Panc1 (cell line): ENCODE results near the gene SBF2. TPM values are rescaled to one million over a fixed set of nuclear protein-coding genes. Genes with fewer than 3 reads are reported as not detected.

Source experiments
- ATAC-seq: fragments of 200-7000 bp; cut with Tn5 transposase; 2 replicates; pipeline ENCODE4 v1.9.1; 2020; ENCODE audit warnings: mild to moderate bottlenecking, moderate library complexity
- BruUV-seq: library from RNA; stranded (reverse); fragments of 400-500 nt; replicated peaks from 2 replicates; lab custom pipeline; 2021; lab: Mats Ljungman, UMichigan
- CTCF ChIA-PET: fragments of 300-600 bp; sonication (Branson Sonifier 250); formaldehyde crosslinking; loops from one replicate; lab custom pipeline; 2022; ENCODE audit warnings: antibody characterized with exemption; lab: Charles Lee
- POLR2A ChIA-PET: fragments of 300-600 bp; sonication (Branson Sonifier 250); formaldehyde crosslinking; loops from one replicate; lab custom pipeline; 2022; ENCODE audit warnings: antibody characterized with exemption; lab: Charles Lee
- DNase-seq: peaks from one replicate; pipeline ENCODE4 v3.0.0-alpha.2; 2010; ENCODE audit warnings: low read depth, low spot score
- H3K27ac ChIP-seq: 2 replicates; pipeline ENCODE4 v1.5.1; 2011; ENCODE audit warnings: mild to moderate bottlenecking, low read length, inconsistent platforms
- H3K27me3 ChIP-seq: fragments of 200-500 bp; sonication (Bioruptor generic); 2 replicates; pipeline ENCODE4 v1.6.0; 2014; ENCODE audit warnings: low read length, inconsistent platforms; ENCODE audit not compliant: control insufficient read depth, insufficient read depth
- H3K36me3 ChIP-seq: fragments of 200-500 bp; sonication (Bioruptor generic); 2 replicates; pipeline ENCODE4 v1.5.1; 2014; ENCODE audit warnings: inconsistent platforms, mild to moderate bottlenecking, low read length, moderate library complexity; ENCODE audit not compliant: control insufficient read depth, insufficient read depth
- H3K4me1 ChIP-seq: 2 replicates; pipeline ENCODE4 v1.5.1; 2011; ENCODE audit warnings: inconsistent platforms, mild to moderate bottlenecking, low read length, moderate library complexity; ENCODE audit not compliant: control insufficient read depth, insufficient read depth
- H3K4me3 ChIP-seq, 2 experiments: 2 replicates each; pipeline ENCODE4 v1.5.1; 2011 to 2012; ENCODE audit warnings: low read depth in 2 of 2, low read length in 2 of 2, mild to moderate bottlenecking in 2 of 2, inconsistent platforms in 1 of 2, moderate library complexity in 1 of 2
- H3K9me3 ChIP-seq: fragments of 200-500 bp; sonication (Bioruptor generic); 2 replicates; pipeline ENCODE4 v1.5.1; 2014; ENCODE audit warnings: low read depth, mild to moderate bottlenecking, inconsistent platforms, low read length, moderate library complexity; ENCODE audit not compliant: control insufficient read depth, insufficient read depth
- CTCF ChIP-seq: fragments of 450-650 bp; IDR thresholded peaks from 2 replicates; pipeline ENCODE4 v1.5.1; 2017; ENCODE audit warnings: mild to moderate bottlenecking
- REST ChIP-seq, 2 experiments: IDR thresholded peaks; 2 replicates each; pipeline ENCODE4 v1.6.1; 2011 to 2012; ENCODE audit warnings: low read depth in 2 of 2, control low read depth in 1 of 2, low read length in 1 of 2, mild to moderate bottlenecking in 1 of 2, moderate library complexity in 1 of 2; ENCODE audit not compliant: insufficient read depth in 1 of 2
- SIN3A ChIP-seq: IDR thresholded peaks from 2 replicates; pipeline ENCODE4 v1.6.1; 2012; ENCODE audit warnings: low read depth, mild to moderate bottlenecking, low read length, moderate library complexity, borderline replicate concordance; ENCODE audit not compliant: insufficient read depth
- in situ Hi-C: cut with HindIII; loops from 2 replicates; pipeline ENCODE4 v1.10.0; 2016; ENCODE audit warnings: low sequenced_read_pairs, low pct_unique_long_range_greater_than_20kb
- intact Hi-C: fragments of 100-400 bp; cut with micrococcal nuclease; formaldehyde crosslinking; loops from one replicate; pipeline ENCODE4 v1.10.0; 2022; ENCODE audit not compliant: unreplicated experiment
- total RNA-seq: library from RNA; stranded (reverse); gene quantifications from one replicate; pipeline ENCODE4 v1.2.1, GENCODE V29; 2021; ENCODE audit not compliant: unreplicated experiment

SBF2 gene
- total RNA-seq, 1 experiment from 2014 or later: 65.0 TPM

GRCh38 chr11:10301656-10302358, 7.8 kb upstream of the SBF2 start:
- ChIA-PET CTCF (interaction anchor here (0.6 to 1.3 kb wide), 2 partner anchors 542 to 1163 kb away, joined by 3 read pairs; no protein-coding TSS in a partner anchor), POLR2A (interaction anchor here (1.4 to 1.5 kb wide), 2 partner anchors 9 to 14 kb away, joined by 5 read pairs; no protein-coding TSS in a partner anchor)
- no TSS peak for BruUV-seq
- TF ChIP-seq CTCF (no peak), REST (IDR thresholded peaks at IDR 0.05; ENCODE audit: insufficient read depth in 1 of 2, low read depth in 2 of 2, low read length in 1 of 2) (no peak), SIN3A (no peak)
- no peak for ATAC-seq
- Histone ChIP-seq H3K4me3 (peak overlapping the region; percentile 64 to 90), H3K27me3 (no peaks in the 10 kb centered on the region), H3K36me3 (peaks cover 16% of the 10 kb centered on the region), H3K27ac (peak overlapping the region; percentile 100), H3K9me3 (no peaks in the 10 kb centered on the region), H3K4me1 (peaks cover 30% of the 10 kb centered on the region)
- no peak for DNase-seq
- intact Hi-C loops: loop anchor here (10.0 kb wide), 3 partner anchors 187 to 727 kb away; partner anchors contain the start of gene WEE1
- in situ Hi-C loops: loop anchor here (5.0 to 25.0 kb wide), 3 partner anchors 70 to 715 kb away; no protein-coding TSS in a partner anchor

- Histone ChIP-seq H3K36me3 (no peaks in the 10 kb centered on the region; the same call in 1 of the 2 replicates), H3K27ac (peak overlapping the region; percentile 24; the same call in 1 of the 2 replicates), H3K9me3 (no peaks in the 10 kb centered on the region), H3K4me1 (peaks cover 40% of the 10 kb centered on the region), H3K4me3 (no peak overlapping the region), H3K27me3 (no peaks in the 10 kb centered on the region)
- intact Hi-C loops: no loop called here
- ATAC-seq: no peak
- no TSS peak for BruUV-seq
- no peak for DNase-seq
- CTCF ChIA-PET: no interaction called here
- TF ChIP-seq CTCF (peak; percentile 40), REST (IDR thresholded peaks at IDR 0.05; ENCODE audit: insufficient read depth in 1 of 2, low read depth in 2 of 2, low read length in 1 of 2) (no peak), SIN3A (no peak)
- POLR2A ChIA-PET: interaction anchor here (0.6 kb wide), 1 partner anchor 24 kb away, joined by 12 read pairs; no protein-coding TSS in a partner anchor
- in situ Hi-C loops: no loop called here
These were observed 4.3 kb upstream of the SBF2 start for GRCh38 chr11:10298342-10298741.
